K562 (cell line): ENCODE measurements around the gene FADS1. TPM values are rescaled to one million over a fixed set of nuclear protein-coding genes. Genes with fewer than 3 reads are reported as not detected.

Experiments
- CREB1 ChIP-seq, 2 experiments: sonication (generic) in 1 of 2; formaldehyde crosslinking in 1 of 2; IDR thresholded peaks; 2 replicates each; pipeline versions ENCODE4 v1.6.1 to v1.8.0; 2012 to 2022; ENCODE audit warnings: inconsistent platforms in 1 of 2, mild to moderate bottlenecking in 1 of 2, missing genetic modification reagents in 1 of 2, moderate library complexity in 1 of 2
- KAT7 ChIP-seq: sonication (generic); formaldehyde crosslinking; IDR thresholded peaks from 2 replicates; pipeline ENCODE4 v1.8.0; 2022; ENCODE audit warnings: missing genetic modification reagents, mild to moderate bottlenecking, borderline replicate concordance
- PURB ChIP-seq: sonication (generic); formaldehyde crosslinking; IDR thresholded peaks from 2 replicates; pipeline ENCODE4 v1.9.0; 2021; ENCODE audit warnings: low read depth, mild to moderate bottlenecking, missing genetic modification reagents
- SRSF9 ChIP-seq: fragments of 200-400 bp; formaldehyde crosslinking; IDR thresholded peaks from 2 replicates; pipeline ENCODE4 v1.6.1; 2017; ENCODE audit warnings: low read depth, low read length, borderline replicate concordance
- ZNF41 ChIP-seq: fragments of 250-450 bp; sonication (Bioruptor Pico); conservative IDR thresholded peaks from 2 replicates; pipeline ENCODE4 v1.4.0; 2020; ENCODE audit warnings: mild to moderate bottlenecking
- polyA plus RNA-seq, 8 experiments: library from polyadenylated mRNA; depleted of rRNA in 4 of 8; stranded (reverse) in 5 of 8; unstranded in 3 of 8; fragments of >200 nt; fragmentation: Nextera tagmentation in 2 of 8; fragmentation: Illumina TruSeq in 1 of 8; extraction: Ambion mirVana in 2 of 8; extraction: Trizol in 1 of 8; gene quantifications; 2 replicates each; pipeline versions ENCODE4 v1.2.1 to v1.2.3, GENCODE V29; 2011 to 2014; ENCODE audit warnings: inconsistent platforms in 1 of 8, missing spikeins in 1 of 8
- total RNA-seq, 7 experiments: library from RNA; depleted of rRNA in 6 of 7; stranded (reverse); fragments of >200 nt in 6 of 7; fragmentation: Illumina TruSeq in 2 of 7; extraction: Trizol in 2 of 7; gene quantifications; 2 replicates each; pipeline versions ENCODE4 v1.2.1 to v1.2.3, GENCODE V29; 2011 to 2021; ENCODE audit warnings: low replicate concordance in 1 of 7
- TF ChIP-seq, protein P1 (sequence below): fragments of 450-650 bp; IDR thresholded peaks from 2 replicates; pipeline ENCODE4 v1.6.1; 2016; ENCODE audit warnings: mild to moderate bottlenecking, moderate library complexity

Gene FADS1
- total and polyA plus RNA-seq, 9 of the 15 experiments (the other 6 are each of a cell fraction or from before 2014, with no cell fraction given): 110 to 864 (median 364) TPM

GRCh38 chr11:61763930-61764605 lies 52.7 kb downstream of the FADS1 start (continued):
- TF ChIP-seq, protein P1, sequence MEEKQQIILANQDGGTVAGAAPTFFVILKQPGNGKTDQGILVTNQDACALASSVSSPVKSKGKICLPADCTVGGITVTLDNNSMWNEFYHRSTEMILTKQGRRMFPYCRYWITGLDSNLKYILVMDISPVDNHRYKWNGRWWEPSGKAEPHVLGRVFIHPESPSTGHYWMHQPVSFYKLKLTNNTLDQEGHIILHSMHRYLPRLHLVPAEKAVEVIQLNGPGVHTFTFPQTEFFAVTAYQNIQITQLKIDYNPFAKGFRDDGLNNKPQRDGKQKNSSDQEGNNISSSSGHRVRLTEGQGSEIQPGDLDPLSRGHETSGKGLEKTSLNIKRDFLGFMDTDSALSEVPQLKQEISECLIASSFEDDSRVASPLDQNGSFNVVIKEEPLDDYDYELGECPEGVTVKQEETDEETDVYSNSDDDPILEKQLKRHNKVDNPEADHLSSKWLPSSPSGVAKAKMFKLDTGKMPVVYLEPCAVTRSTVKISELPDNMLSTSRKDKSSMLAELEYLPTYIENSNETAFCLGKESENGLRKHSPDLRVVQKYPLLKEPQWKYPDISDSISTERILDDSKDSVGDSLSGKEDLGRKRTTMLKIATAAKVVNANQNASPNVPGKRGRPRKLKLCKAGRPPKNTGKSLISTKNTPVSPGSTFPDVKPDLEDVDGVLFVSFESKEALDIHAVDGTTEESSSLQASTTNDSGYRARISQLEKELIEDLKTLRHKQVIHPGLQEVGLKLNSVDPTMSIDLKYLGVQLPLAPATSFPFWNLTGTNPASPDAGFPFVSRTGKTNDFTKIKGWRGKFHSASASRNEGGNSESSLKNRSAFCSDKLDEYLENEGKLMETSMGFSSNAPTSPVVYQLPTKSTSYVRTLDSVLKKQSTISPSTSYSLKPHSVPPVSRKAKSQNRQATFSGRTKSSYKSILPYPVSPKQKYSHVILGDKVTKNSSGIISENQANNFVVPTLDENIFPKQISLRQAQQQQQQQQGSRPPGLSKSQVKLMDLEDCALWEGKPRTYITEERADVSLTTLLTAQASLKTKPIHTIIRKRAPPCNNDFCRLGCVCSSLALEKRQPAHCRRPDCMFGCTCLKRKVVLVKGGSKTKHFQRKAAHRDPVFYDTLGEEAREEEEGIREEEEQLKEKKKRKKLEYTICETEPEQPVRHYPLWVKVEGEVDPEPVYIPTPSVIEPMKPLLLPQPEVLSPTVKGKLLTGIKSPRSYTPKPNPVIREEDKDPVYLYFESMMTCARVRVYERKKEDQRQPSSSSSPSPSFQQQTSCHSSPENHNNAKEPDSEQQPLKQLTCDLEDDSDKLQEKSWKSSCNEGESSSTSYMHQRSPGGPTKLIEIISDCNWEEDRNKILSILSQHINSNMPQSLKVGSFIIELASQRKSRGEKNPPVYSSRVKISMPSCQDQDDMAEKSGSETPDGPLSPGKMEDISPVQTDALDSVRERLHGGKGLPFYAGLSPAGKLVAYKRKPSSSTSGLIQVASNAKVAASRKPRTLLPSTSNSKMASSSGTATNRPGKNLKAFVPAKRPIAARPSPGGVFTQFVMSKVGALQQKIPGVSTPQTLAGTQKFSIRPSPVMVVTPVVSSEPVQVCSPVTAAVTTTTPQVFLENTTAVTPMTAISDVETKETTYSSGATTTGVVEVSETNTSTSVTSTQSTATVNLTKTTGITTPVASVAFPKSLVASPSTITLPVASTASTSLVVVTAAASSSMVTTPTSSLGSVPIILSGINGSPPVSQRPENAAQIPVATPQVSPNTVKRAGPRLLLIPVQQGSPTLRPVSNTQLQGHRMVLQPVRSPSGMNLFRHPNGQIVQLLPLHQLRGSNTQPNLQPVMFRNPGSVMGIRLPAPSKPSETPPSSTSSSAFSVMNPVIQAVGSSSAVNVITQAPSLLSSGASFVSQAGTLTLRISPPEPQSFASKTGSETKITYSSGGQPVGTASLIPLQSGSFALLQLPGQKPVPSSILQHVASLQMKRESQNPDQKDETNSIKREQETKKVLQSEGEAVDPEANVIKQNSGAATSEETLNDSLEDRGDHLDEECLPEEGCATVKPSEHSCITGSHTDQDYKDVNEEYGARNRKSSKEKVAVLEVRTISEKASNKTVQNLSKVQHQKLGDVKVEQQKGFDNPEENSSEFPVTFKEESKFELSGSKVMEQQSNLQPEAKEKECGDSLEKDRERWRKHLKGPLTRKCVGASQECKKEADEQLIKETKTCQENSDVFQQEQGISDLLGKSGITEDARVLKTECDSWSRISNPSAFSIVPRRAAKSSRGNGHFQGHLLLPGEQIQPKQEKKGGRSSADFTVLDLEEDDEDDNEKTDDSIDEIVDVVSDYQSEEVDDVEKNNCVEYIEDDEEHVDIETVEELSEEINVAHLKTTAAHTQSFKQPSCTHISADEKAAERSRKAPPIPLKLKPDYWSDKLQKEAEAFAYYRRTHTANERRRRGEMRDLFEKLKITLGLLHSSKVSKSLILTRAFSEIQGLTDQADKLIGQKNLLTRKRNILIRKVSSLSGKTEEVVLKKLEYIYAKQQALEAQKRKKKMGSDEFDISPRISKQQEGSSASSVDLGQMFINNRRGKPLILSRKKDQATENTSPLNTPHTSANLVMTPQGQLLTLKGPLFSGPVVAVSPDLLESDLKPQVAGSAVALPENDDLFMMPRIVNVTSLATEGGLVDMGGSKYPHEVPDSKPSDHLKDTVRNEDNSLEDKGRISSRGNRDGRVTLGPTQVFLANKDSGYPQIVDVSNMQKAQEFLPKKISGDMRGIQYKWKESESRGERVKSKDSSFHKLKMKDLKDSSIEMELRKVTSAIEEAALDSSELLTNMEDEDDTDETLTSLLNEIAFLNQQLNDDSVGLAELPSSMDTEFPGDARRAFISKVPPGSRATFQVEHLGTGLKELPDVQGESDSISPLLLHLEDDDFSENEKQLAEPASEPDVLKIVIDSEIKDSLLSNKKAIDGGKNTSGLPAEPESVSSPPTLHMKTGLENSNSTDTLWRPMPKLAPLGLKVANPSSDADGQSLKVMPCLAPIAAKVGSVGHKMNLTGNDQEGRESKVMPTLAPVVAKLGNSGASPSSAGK: no peak
- no peak for TF ChIP-seq CREB1 (IDR thresholded peaks at IDR 0.05)
- TF ChIP-seq CREB1 (CRISPR knock-in tag; IDR thresholded peaks at IDR 0.05): no peak
- TF ChIP-seq SRSF9: no peak
- TF ChIP-seq KAT7 (CRISPR knock-in tag): no peak
- no peak for TF ChIP-seq PURB
- no peak for TF ChIP-seq ZNF41 (CRISPR knock-in tag)
- TF ChIP-seq, all 486 proteins: peak for 8
